ENCODE results near the gene BTBD9. TPM values are rescaled to one million over a fixed set of nuclear protein-coding genes. Genes with fewer than 3 reads are reported as not detected.

Gene BTBD9
- total RNA-seq, 1 donor from 2014 or later = 49.7 TPM

GRCh38 chr6:38287487-38287886 is 352.2 kb downstream of the BTBD9 start:
- H3K4me1 ChIP-seq = no peaks in the 10 kb centered on the region
- TF ChIP-seq CTCF (IDR thresholded peaks at IDR 0.05) = no peak
- H3K36me3 ChIP-seq = peaks cover 4% of the 10 kb centered on the region
- H3K27me3 ChIP-seq (ENCODE audit: low read depth) = no peaks in the 10 kb centered on the region
- H3K4me3 ChIP-seq = no peak overlapping the region
- H3K9me3 ChIP-seq = no peaks in the 10 kb centered on the region
- H3K27ac ChIP-seq = no peak overlapping the region
- DNase-seq (no peak), ATAC-seq (no peak)
- intact Hi-C loops (cut with DNase I) = no loop called here

DNA sequence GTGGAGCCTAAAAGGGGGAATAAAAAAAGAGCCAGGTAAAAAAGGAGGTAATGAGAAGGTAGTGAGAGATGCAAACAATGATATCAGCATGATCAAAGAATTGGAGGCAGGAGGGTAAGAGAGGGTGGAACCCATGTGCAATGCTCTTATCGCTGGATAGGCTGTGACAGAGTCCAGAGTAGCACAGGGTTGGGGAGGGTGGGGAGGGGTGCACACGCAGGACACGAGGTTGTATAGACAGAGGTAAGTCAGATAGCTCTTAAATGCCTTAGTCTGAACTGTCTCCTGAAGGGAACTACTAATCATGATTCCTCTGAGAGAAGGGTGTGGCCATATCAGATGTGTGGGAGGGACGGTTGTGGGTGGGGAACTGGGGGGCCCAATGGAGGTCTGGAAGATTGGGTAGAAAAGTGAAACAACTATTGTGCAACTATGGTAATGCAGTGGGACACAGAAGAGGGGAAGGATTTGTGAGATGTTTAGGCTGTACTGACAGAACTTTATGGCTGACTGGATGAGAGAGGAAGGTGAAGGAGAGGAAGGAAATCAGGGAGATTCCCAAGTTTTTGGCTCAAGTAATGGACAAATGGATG is 354.8 kb downstream of the BTBD9 start:
- intact Hi-C loops (cut with DNase I) = no loop called here
- H3K27ac ChIP-seq = no peak overlapping the region
- no peak for TF ChIP-seq CTCF (IDR thresholded peaks at IDR 0.05)
- H3K36me3 ChIP-seq = peaks cover 4% of the 10 kb centered on the region
- H3K27me3 ChIP-seq (ENCODE audit: low read depth) = no peaks in the 10 kb centered on the region
- H3K4me3 ChIP-seq = no peak overlapping the region
- ATAC-seq = peak in 1 of 2 donors; percentile 27
- no peaks in the 10 kb centered on the region for H3K4me1 ChIP-seq
- DNase-seq = no peak
- H3K9me3 ChIP-seq = no peaks in the 10 kb centered on the region

GRCh38 chr6:38283734-38284362 is 355.9 kb downstream of the BTBD9 start:
- ATAC-seq (no peak), DNase-seq (no peak)
- peaks cover 4% of the 10 kb centered on the region for H3K36me3 ChIP-seq
- no peaks in the 10 kb centered on the region for H3K9me3 ChIP-seq
- no peaks in the 10 kb centered on the region for H3K4me1 ChIP-seq
- H3K27ac ChIP-seq = no peak overlapping the region
- no peak for TF ChIP-seq CTCF (IDR thresholded peaks at IDR 0.05)
- intact Hi-C loops (cut with DNase I) = no loop called here
- H3K4me3 ChIP-seq = no peak overlapping the region
- H3K27me3 ChIP-seq (ENCODE audit: low read depth) = no peaks in the 10 kb centered on the region

DNA sequence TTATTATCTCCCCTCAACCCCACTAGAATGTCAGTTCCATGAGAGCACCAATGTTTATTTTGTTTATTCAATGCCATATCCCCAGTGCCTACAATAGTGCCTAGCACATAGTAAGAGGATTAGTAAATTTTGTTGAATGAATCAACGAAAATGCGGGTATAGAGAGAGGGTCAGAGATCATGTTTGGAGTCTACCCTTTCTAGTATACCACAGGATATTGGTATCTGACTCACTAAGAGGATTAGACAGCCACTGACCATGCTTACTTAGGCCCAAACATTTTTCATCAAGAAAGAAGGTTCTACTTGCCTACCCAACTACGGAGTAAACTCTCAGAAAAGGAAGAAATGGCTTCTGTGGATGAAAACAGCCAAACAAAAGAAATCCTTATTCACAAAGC is 356.8 kb downstream of the BTBD9 start:
- Histone ChIP-seq H3K4me1 (no peaks in the 10 kb centered on the region), H3K9me3 (no peaks in the 10 kb centered on the region), H3K27ac (no peak overlapping the region), H3K4me3 (no peak overlapping the region), H3K27me3 (ENCODE audit: low read depth) (no peaks in the 10 kb centered on the region), H3K36me3 (peaks cover 4% of the 10 kb centered on the region)
- TF ChIP-seq CTCF (IDR thresholded peaks at IDR 0.05) = no peak
- ATAC-seq (no peak), DNase-seq (no peak)
- intact Hi-C loops (cut with DNase I) = no loop called here

DNA sequence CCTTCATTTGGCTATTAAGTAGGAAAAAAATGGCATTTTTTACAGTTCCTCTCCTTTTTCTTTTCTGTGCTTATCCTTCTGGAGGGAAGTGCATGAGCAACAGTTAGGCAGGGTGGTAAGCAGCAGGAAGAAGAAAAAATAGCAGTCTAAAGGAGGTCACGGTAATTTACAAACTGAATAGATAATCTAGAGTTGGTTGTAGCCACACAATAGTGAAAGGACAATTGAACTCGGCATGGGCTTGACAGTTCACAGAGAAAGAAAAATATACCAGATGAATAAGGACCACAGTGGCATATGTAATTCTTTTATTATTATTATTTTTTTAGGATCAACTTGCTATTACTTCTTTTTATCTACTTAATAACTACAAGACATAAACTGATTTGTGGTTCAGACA is 358.6 kb downstream of the BTBD9 start:
- ATAC-seq (no peak), DNase-seq (no peak)
- Histone ChIP-seq H3K4me1 (no peaks in the 10 kb centered on the region), H3K27ac (no peak overlapping the region), H3K4me3 (no peak overlapping the region), H3K9me3 (no peaks in the 10 kb centered on the region), H3K27me3 (ENCODE audit: low read depth) (no peaks in the 10 kb centered on the region), H3K36me3 (no peaks in the 10 kb centered on the region)
- TF ChIP-seq CTCF (IDR thresholded peaks at IDR 0.05) = no peak
- intact Hi-C loops (cut with DNase I) = no loop called here
